Endothelial cell of umbilical vein (primary cell): ENCODE measurements around the gene DYNLT5. TPM values are rescaled to one million over a fixed set of nuclear protein-coding genes. Genes with fewer than 3 reads are reported as not detected.

Experiments used
- BruUV-seq: library from RNA; stranded (reverse); fragments of 400-500 nt; replicated peaks from 2 replicates; lab custom pipeline; 2021; lab: Mats Ljungman, UMichigan
- CTCF ChIA-PET: fragments of 300-600, 350-600 bp; sonication (Branson Sonifier 250); formaldehyde crosslinking; loops from one replicate; lab custom pipeline; 2021; ENCODE audit warnings: antibody characterized with exemption, inconsistent platforms; lab: Charles Lee
- POLR2A ChIA-PET: fragments of 300-600, 350-600 bp; sonication (Branson Sonifier 250); formaldehyde crosslinking; loops from one replicate; lab custom pipeline; 2021; ENCODE audit warnings: antibody characterized with exemption, inconsistent platforms; lab: Charles Lee
- DNase-seq: peaks from one replicate; pipeline ENCODE4 v3.0.0-alpha.2; 2011; ENCODE audit warnings: low read depth, low spot score
- FAIRE-seq: peaks from 2 replicates; lab custom pipeline; 2011; peaks lifted over from hg19 to GRCh38; lab: Jason Lieb, UNC
- H2AFZ ChIP-seq: 2 replicates; pipeline ENCODE4 v1.6.0; 2012; ENCODE audit warnings: low read depth, low read length, control low read depth, inconsistent platforms
- H3K27ac ChIP-seq: 2 replicates; pipeline ENCODE4 v1.5.1; 2011; ENCODE audit warnings: low read depth, mild to moderate bottlenecking, control low read depth, low read length, moderate library complexity; ENCODE audit not compliant: insufficient read depth
- H3K27me3 ChIP-seq, 2 experiments: 2 replicates each; pipeline versions ENCODE4 v1.6.0 to v1.6.1; 2011; ENCODE audit warnings: low read length in 2 of 2, mixed read lengths in 1 of 2; ENCODE audit not compliant: control insufficient read depth in 2 of 2, insufficient read depth in 2 of 2
- H3K36me3 ChIP-seq, 2 experiments: 2 replicates in 1 of 2; 3 replicates in 1 of 2; pipeline ENCODE4 v1.5.1; 2011; ENCODE audit warnings: low read length in 2 of 2, mild to moderate bottlenecking in 1 of 2, moderate library complexity in 1 of 2; ENCODE audit not compliant: control insufficient read depth in 2 of 2, insufficient read depth in 2 of 2; ENCODE audit errors: extremely low read depth in 1 of 2
- H3K4me1 ChIP-seq: 3 replicates; pipeline ENCODE4 v1.5.1; 2011; ENCODE audit warnings: mild to moderate bottlenecking, low read length; ENCODE audit not compliant: control insufficient read depth, insufficient read depth; ENCODE audit errors: extremely low read depth
- H3K4me2 ChIP-seq: 2 replicates; pipeline ENCODE4 v1.6.1; 2011; ENCODE audit warnings: low read length, control low read depth, mixed read lengths; ENCODE audit not compliant: insufficient read depth
- H3K4me3 ChIP-seq, 3 experiments: fragments of 200-600 bp in 1 of 3; sonication (generic), shearing (Covaris generic) in 1 of 3; replicated peaks in 1 of 3; 2 replicates each; pipeline ENCODE4 v1.5.1; 2011 to 2016; ENCODE audit warnings: control low read depth in 3 of 3, low read length in 3 of 3, mild to moderate bottlenecking in 2 of 3, inconsistent platforms in 1 of 3, low read depth in 1 of 3, moderate library complexity in 1 of 3; ENCODE audit not compliant: insufficient read depth in 1 of 3
- H3K79me2 ChIP-seq: 2 replicates; pipeline ENCODE4 v1.6.0; 2012; ENCODE audit warnings: low read length, inconsistent platforms; ENCODE audit not compliant: control insufficient read depth, insufficient read depth
- H3K9ac ChIP-seq: replicated peaks from 2 replicates; pipeline ENCODE3; 2011; ENCODE audit warnings: low read length, control low read depth; ENCODE audit not compliant: insufficient read depth; ENCODE audit errors: extremely low read depth
- H3K9me1 ChIP-seq: replicated peaks from 3 replicates; pipeline ENCODE4 v1.6.0; 2011; ENCODE audit warnings: mild to moderate bottlenecking, low read length; ENCODE audit not compliant: control insufficient read depth, insufficient read depth; ENCODE audit errors: extremely low read depth
- H3K9me3 ChIP-seq: replicated peaks from 2 replicates; pipeline ENCODE4 v1.5.1; 2012; ENCODE audit warnings: low read length, inconsistent platforms; ENCODE audit not compliant: control insufficient read depth, insufficient read depth
- H4K20me1 ChIP-seq: replicated peaks from 2 replicates; pipeline ENCODE3; 2011; ENCODE audit warnings: mild to moderate bottlenecking, low read length; ENCODE audit not compliant: control insufficient read depth, insufficient read depth; ENCODE audit errors: extremely low read depth
- EZH2 ChIP-seq: IDR thresholded peaks from 2 replicates; pipeline ENCODE4 v1.6.1; 2012; ENCODE audit warnings: borderline replicate concordance, low read depth, mild to moderate bottlenecking, moderate library complexity, low read length, inconsistent platforms; ENCODE audit not compliant: severe bottlenecking
- FOS ChIP-seq: IDR thresholded peaks from 2 replicates; pipeline ENCODE4 v1.6.1; 2011; ENCODE audit warnings: mild to moderate bottlenecking, low read length, moderate library complexity, borderline replicate concordance; ENCODE audit not compliant: insufficient read depth
- GATA2 ChIP-seq: IDR thresholded peaks from 2 replicates; pipeline ENCODE4 v1.7.0; 2011; ENCODE audit warnings: low read depth, mild to moderate bottlenecking, moderate library complexity, mixed read lengths, low read length; ENCODE audit not compliant: insufficient read length, insufficient read depth
- JUN ChIP-seq: IDR thresholded peaks from 2 replicates; pipeline ENCODE4 v1.6.1; 2011; ENCODE audit warnings: borderline replicate concordance, low read depth; ENCODE audit not compliant: insufficient read length, insufficient read depth
- MYC ChIP-seq: IDR thresholded peaks from one replicate; pipeline ENCODE4 v1.6.1; 2011; ENCODE audit warnings: mild to moderate bottlenecking, low read depth, low read length
- POLR2A ChIP-seq: IDR thresholded peaks from 2 replicates; pipeline ENCODE4 v1.6.1; 2012; ENCODE audit warnings: low read depth, mild to moderate bottlenecking, control low read depth, low read length
- POLR2AphosphoS5 ChIP-seq: IDR thresholded peaks from 2 replicates; pipeline ENCODE4 v1.6.1; 2012; ENCODE audit warnings: low read depth, mild to moderate bottlenecking, control low read depth, low read length, moderate library complexity; ENCODE audit not compliant: insufficient read depth
- dilution Hi-C: fragments of 300-500 bp; cut with MboI; formaldehyde crosslinking; loops from one replicate; pipeline ENCODE4 v1.15.0; 2019; ENCODE audit warnings: low sequenced_read_pairs; ENCODE audit not compliant: extremely low pct_ligation_motif_present
- intact Hi-C: fragments of 100-400 bp; cut with micrococcal nuclease; formaldehyde crosslinking; loops from one replicate; pipeline ENCODE4 v1.10.0; 2022
- polyA plus RNA-seq, 4 experiments: library from polyadenylated mRNA; depleted of rRNA in 3 of 4; stranded (reverse) in 3 of 4; unstranded in 1 of 4; fragments of >200 nt; gene quantifications; 2 replicates each; pipeline versions ENCODE4 v1.2.1 to v1.2.3, GENCODE V29; 2011 to 2012; ENCODE audit warnings: missing spikeins in 1 of 4
- total RNA-seq: library from RNA; stranded (reverse); gene quantifications from 2 replicates; pipeline ENCODE4 v1.2.3, GENCODE V29; 2021
- TF ChIP-seq, protein P1 (sequence below), 2 donors: IDR thresholded peaks; 1 replicate in 1 of 2; 2 replicates in 1 of 2; pipeline ENCODE4 v1.5.1; 2011; ENCODE audit warnings: low read length in 2 of 2, mild to moderate bottlenecking in 2 of 2, moderate library complexity in 2 of 2, control low read depth in 1 of 2, inconsistent platforms in 1 of 2, low read depth in 1 of 2; ENCODE audit not compliant: insufficient read depth in 1 of 2; ENCODE audit errors: extremely low read depth in 1 of 2
- TF ChIP-seq, protein P2 (sequence below): IDR thresholded peaks from 2 replicates; pipeline ENCODE4 v1.6.1; 2011; ENCODE audit not compliant: insufficient read depth, insufficient read length

Gene DYNLT5
- total and polyA plus RNA-seq, 2 donors (not counting 3 experiments of a cell fraction or from before 2014, with no cell fraction given), result 4.0 to 4.5 TPM

DNA sequence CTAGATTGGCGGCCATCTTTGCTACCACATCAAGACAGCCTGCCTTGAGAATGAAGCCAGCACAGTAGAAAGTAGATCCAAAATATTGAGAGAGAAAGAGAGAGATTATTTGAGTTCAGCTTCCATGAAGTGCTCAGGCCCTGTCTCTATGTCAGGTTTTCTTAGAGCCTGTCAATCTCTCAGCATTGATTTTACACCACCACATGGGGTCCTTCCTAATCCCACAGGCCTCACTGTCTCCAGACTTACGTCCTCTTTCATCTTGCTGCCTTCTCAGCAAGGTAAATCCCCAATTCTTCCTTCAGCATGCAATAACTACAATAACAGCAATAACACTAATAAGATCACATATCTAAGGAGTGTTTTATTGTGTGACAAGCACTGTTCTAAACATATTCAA, 21.0 kb downstream of the DYNLT5 start:
- Histone ChIP-seq H3K79me2 (no peaks in the 10 kb centered on the region), H4K20me1 (no peaks in the 10 kb centered on the region), H3K4me3 (no peak overlapping the region), H3K27ac (no peak overlapping the region), H3K36me3 (no peaks in the 10 kb centered on the region), H3K4me1 (no peaks in the 10 kb centered on the region), H3K9ac (no peak overlapping the region), H3K27me3 (no peaks in the 10 kb centered on the region), H2AFZ (no peak overlapping the region), H3K9me1 (no peaks in the 10 kb centered on the region), H3K4me2 (no peak overlapping the region), H3K9me3 (no peaks in the 10 kb centered on the region)
- dilution Hi-C loops (no loop called here), intact Hi-C loops (no loop called here)
- no peak for DNase-seq
- POLR2A ChIA-PET, result no interaction called here
- CTCF ChIA-PET, result no interaction called here
- no peak for FAIRE-seq
- no TSS peak for BruUV-seq
- TF ChIP-seq, protein P1, sequence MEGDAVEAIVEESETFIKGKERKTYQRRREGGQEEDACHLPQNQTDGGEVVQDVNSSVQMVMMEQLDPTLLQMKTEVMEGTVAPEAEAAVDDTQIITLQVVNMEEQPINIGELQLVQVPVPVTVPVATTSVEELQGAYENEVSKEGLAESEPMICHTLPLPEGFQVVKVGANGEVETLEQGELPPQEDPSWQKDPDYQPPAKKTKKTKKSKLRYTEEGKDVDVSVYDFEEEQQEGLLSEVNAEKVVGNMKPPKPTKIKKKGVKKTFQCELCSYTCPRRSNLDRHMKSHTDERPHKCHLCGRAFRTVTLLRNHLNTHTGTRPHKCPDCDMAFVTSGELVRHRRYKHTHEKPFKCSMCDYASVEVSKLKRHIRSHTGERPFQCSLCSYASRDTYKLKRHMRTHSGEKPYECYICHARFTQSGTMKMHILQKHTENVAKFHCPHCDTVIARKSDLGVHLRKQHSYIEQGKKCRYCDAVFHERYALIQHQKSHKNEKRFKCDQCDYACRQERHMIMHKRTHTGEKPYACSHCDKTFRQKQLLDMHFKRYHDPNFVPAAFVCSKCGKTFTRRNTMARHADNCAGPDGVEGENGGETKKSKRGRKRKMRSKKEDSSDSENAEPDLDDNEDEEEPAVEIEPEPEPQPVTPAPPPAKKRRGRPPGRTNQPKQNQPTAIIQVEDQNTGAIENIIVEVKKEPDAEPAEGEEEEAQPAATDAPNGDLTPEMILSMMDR (IDR thresholded peaks at IDR 0.05; ENCODE audit: extremely low read depth in 1 of 2, insufficient read depth in 1 of 2, low read depth in 1 of 2, low read length in 2 of 2), result no peak
- no peak for TF ChIP-seq POLR2AphosphoS5
- TF ChIP-seq MYC, result no peak
- TF ChIP-seq FOS, result no peak

DNA sequence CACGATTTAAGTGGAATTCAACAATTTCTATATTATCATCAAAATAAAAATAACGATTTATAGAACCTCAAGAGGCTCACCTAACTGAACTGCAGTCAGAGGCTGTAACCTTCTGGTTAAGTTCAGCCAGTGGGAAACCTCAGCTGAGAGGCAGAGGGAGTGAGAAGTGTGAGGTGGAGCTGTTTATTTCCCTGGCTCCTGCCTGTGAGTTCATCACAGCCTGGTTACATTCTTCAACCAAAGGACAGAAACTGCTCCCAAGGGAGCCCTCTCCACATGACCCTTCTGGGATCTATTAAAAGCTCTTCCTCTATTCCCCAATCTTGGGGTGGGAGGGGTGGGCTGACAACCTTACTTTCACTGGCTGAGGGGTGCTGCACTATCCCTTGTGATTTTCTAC, 22.2 kb downstream of the DYNLT5 start:
- Histone ChIP-seq H2AFZ (no peak overlapping the region), H3K79me2 (no peaks in the 10 kb centered on the region), H3K9me3 (no peaks in the 10 kb centered on the region), H3K4me2 (no peak overlapping the region), H3K9ac (no peak overlapping the region), H3K9me1 (no peaks in the 10 kb centered on the region), H3K4me1 (no peaks in the 10 kb centered on the region), H3K27ac (no peak overlapping the region), H3K4me3 (no peak overlapping the region), H3K27me3 (no peaks in the 10 kb centered on the region), H3K36me3 (no peaks in the 10 kb centered on the region), H4K20me1 (no peaks in the 10 kb centered on the region)
- POLR2A ChIA-PET, result no interaction called here
- intact Hi-C loops (no loop called here), dilution Hi-C loops (no loop called here)
- no peak for DNase-seq
- CTCF ChIA-PET, result interaction anchor here (0.7 to 1.9 kb wide), 3 partner anchors 9 to 16 kb away, joined by 3 to 7 read pairs (median 4); no protein-coding TSS in a partner anchor
- TF ChIP-seq JUN, result no peak
- TF ChIP-seq, protein P1 (IDR thresholded peaks at IDR 0.05; ENCODE audit: extremely low read depth in 1 of 2, insufficient read depth in 1 of 2, low read depth in 1 of 2, low read length in 2 of 2), result no peak
- no peak for TF ChIP-seq EZH2
- TF ChIP-seq MYC, result no peak
- TF ChIP-seq GATA2, result no peak
- no peak for TF ChIP-seq POLR2AphosphoS5
- TF ChIP-seq, protein P2, sequence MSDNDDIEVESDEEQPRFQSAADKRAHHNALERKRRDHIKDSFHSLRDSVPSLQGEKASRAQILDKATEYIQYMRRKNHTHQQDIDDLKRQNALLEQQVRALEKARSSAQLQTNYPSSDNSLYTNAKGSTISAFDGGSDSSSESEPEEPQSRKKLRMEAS, result no peak
- TF ChIP-seq POLR2A, result no peak
- TF ChIP-seq FOS, result no peak
- no TSS peak for BruUV-seq
- FAIRE-seq, result no peak
